ENCODE results near the gene GZMB.

DNA sequence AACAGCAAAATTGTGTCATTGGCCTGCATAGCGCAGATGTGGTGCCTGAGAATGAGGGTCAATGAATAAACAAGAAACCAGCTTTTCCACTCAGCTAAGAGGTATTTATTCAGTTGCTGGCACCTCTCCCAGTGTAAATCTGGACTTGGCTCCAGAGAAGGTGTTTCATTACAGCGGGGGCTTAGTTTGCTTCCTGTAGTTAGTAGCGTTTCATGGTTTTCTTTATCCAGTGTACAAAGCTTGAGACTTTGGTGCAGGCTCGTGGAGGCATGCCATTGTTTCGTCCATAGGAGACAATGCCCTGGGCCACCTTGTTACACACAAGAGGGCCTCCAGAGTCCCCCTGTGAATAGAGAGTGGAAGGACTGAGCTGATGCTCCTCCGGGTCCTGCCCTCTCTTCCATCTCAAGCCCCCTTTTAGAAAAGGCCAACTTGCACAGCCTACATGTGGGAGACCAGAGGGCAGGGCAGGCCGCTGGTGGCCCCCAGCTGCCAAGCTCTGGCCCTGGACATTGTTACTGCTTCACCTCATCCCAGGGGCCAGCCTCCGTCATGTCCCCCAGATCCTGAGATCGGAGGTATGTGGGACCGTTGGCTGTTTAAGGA, 3.0 kb downstream of the GZMB start:
- TF ChIP-seq, protein P1, sequence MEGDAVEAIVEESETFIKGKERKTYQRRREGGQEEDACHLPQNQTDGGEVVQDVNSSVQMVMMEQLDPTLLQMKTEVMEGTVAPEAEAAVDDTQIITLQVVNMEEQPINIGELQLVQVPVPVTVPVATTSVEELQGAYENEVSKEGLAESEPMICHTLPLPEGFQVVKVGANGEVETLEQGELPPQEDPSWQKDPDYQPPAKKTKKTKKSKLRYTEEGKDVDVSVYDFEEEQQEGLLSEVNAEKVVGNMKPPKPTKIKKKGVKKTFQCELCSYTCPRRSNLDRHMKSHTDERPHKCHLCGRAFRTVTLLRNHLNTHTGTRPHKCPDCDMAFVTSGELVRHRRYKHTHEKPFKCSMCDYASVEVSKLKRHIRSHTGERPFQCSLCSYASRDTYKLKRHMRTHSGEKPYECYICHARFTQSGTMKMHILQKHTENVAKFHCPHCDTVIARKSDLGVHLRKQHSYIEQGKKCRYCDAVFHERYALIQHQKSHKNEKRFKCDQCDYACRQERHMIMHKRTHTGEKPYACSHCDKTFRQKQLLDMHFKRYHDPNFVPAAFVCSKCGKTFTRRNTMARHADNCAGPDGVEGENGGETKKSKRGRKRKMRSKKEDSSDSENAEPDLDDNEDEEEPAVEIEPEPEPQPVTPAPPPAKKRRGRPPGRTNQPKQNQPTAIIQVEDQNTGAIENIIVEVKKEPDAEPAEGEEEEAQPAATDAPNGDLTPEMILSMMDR (IDR thresholded peaks at IDR 0.05; ENCODE audit: low read depth, low read length), result no peak
- TF ChIP-seq EZH2phosphoT487 (IDR thresholded peaks at IDR 0.05; ENCODE audit: low read depth), result no peak

Measured in OCI-LY3 (cell line).